Smooth muscle cell (in vitro differentiated cells): ENCODE data around the gene CMSS1. TPM values are rescaled to one million over a fixed set of nuclear protein-coding genes. Genes with fewer than 3 reads are reported as not detected.

ENCODE experiments used
- DNase-seq: peaks from one replicate; lab custom pipeline; 2025; ENCODE audit not compliant: unreplicated experiment; lab: John Stamatoyannopoulos, UW
- H2AFZ ChIP-seq: fragments of 200-600 bp; sonication (generic); 2 replicates; pipeline ENCODE4 v1.6.0; 2016; ENCODE audit warnings: antibody characterized with exemption, low read depth, mild to moderate bottlenecking
- H3F3A ChIP-seq: fragments of 200-600 bp; sonication (generic); 2 replicates; pipeline ENCODE4 v1.6.0; 2017; ENCODE audit warnings: antibody characterized with exemption, low read depth
- H3K27ac ChIP-seq: fragments of 200-600 bp; sonication (generic); 2 replicates; pipeline ENCODE4 v1.5.1; 2016; ENCODE audit warnings: low read depth, mild to moderate bottlenecking
- H3K27me3 ChIP-seq: fragments of 200-600 bp; sonication (generic); 2 replicates; pipeline ENCODE4 v1.6.1; 2016; ENCODE audit warnings: low read depth, mild to moderate bottlenecking
- H3K36me3 ChIP-seq: fragments of 200-600 bp; sonication (generic); 2 replicates; pipeline ENCODE4 v1.5.1; 2016; ENCODE audit warnings: low read depth
- H3K4me1 ChIP-seq: fragments of 200-600 bp; sonication (generic); 2 replicates; pipeline ENCODE4 v1.5.1; 2016; ENCODE audit warnings: low read depth
- H3K4me2 ChIP-seq: fragments of 200-600 bp; sonication (generic); 2 replicates; pipeline ENCODE4 v1.6.0; 2016; ENCODE audit warnings: mild to moderate bottlenecking
- H3K4me3 ChIP-seq: fragments of 200-600 bp; sonication (generic); 2 replicates; pipeline ENCODE4 v1.5.1; 2016; ENCODE audit warnings: mild to moderate bottlenecking
- H3K79me2 ChIP-seq: fragments of 200-600 bp; sonication (generic); 2 replicates; pipeline ENCODE4 v1.6.0; 2016; ENCODE audit warnings: low read depth, mild to moderate bottlenecking
- H3K9ac ChIP-seq: fragments of 200-600 bp; sonication (generic); 2 replicates; pipeline ENCODE4 v1.6.0; 2016; ENCODE audit warnings: low read depth
- H3K9me3 ChIP-seq: fragments of 200-600 bp; sonication (generic); replicated peaks from 2 replicates; pipeline ENCODE4 v1.5.1; 2016; ENCODE audit warnings: low read depth
- H4K20me1 ChIP-seq: fragments of 200-600 bp; sonication (generic); 2 replicates; pipeline ENCODE4 v1.6.0; 2016; ENCODE audit warnings: low read depth
- CTCF ChIP-seq: fragments of 200-600 bp; sonication (generic); IDR thresholded peaks from 2 replicates; pipeline ENCODE4 v1.5.1; 2017; ENCODE audit warnings: borderline replicate concordance, mild to moderate bottlenecking, antibody characterized with exemption; ENCODE audit not compliant: insufficient read depth, poor library complexity, severe bottlenecking
- WGBS: methylation state at CpG from one replicate; pipeline ENCODE4 v1.1.7; 2016; ENCODE audit warnings: low lambda C conversion rate; 5-methylcytosine and 5-hydroxymethylcytosine counted together
- polyA plus RNA-seq: library from polyadenylated mRNA; unstranded; fragments of >200 nt; fragmentation: Nextera tagmentation; extraction: Ambion mirVana; gene quantifications from 2 replicates; pipeline ENCODE4 v1.2.1, GENCODE V29; 2016
- total RNA-seq: library from RNA; depleted of rRNA; stranded (reverse); fragments of >200 nt; gene quantifications from 2 replicates; pipeline ENCODE4 v1.2.3, GENCODE V29; 2014

CMSS1 gene
- total and polyA plus RNA-seq, 2 experiments from 2014 or later: 19.2 to 24.1 TPM

- Histone ChIP-seq H3F3A (no peaks in the 10 kb centered on the region), H4K20me1 (no peaks in the 10 kb centered on the region), H3K27me3 (no peaks in the 10 kb centered on the region), H2AFZ (no peak overlapping the region), H3K9ac (no peak overlapping the region), H3K4me3 (no peak overlapping the region), H3K9me3 (no peaks in the 10 kb centered on the region), H3K4me1 (no peaks in the 10 kb centered on the region), H3K36me3 (no peaks in the 10 kb centered on the region), H3K4me2 (no peak overlapping the region), H3K79me2 (no peaks in the 10 kb centered on the region), H3K27ac (no peak overlapping the region)
- no peak for TF ChIP-seq CTCF
- 98% methylated on average over 26 of the region's 26 CpGs for WGBS
- DNase-seq: no peak
Measured at GRCh38 chr3:100225193-100225592, 407.5 kb downstream of the CMSS1 start.

GRCh38 chr3:100225883-100226282 is 408.2 kb downstream of the CMSS1 start:
- 73% methylated on average over 8 of the region's 8 CpGs for WGBS
- no peak overlapping the region for H3K4me2 ChIP-seq
- H3K27me3 ChIP-seq: no peaks in the 10 kb centered on the region
- no peaks in the 10 kb centered on the region for H3K79me2 ChIP-seq
- no peak for TF ChIP-seq CTCF
- no peaks in the 10 kb centered on the region for H3K36me3 ChIP-seq
- no peaks in the 10 kb centered on the region for H3F3A ChIP-seq
- H2AFZ ChIP-seq: peak overlapping the region; percentile 8
- H3K4me3 ChIP-seq: no peak overlapping the region
- no peak for DNase-seq
- H3K9me3 ChIP-seq: no peaks in the 10 kb centered on the region
- H3K4me1 ChIP-seq: no peaks in the 10 kb centered on the region
- H3K27ac ChIP-seq: peak overlapping the region; percentile 73
- no peak overlapping the region for H3K9ac ChIP-seq
- no peaks in the 10 kb centered on the region for H4K20me1 ChIP-seq

- no peaks in the 10 kb centered on the region for H3K79me2 ChIP-seq
Measured at GRCh38 chr3:100226712-100227429, 409.2 kb downstream of the CMSS1 start.

More at GRCh38 chr3:100226712-100227429, 409.2 kb downstream of the CMSS1 start:
- Histone ChIP-seq H3K9ac (no peak overlapping the region), H3K4me2 (peak overlapping the region; percentile 64), H2AFZ (peak overlapping the region; percentile 8), H4K20me1 (no peaks in the 10 kb centered on the region), H3K27ac (peak overlapping the region; percentile 73), H3K36me3 (no peaks in the 10 kb centered on the region), H3K9me3 (no peaks in the 10 kb centered on the region), H3K4me1 (no peaks in the 10 kb centered on the region), H3K27me3 (no peaks in the 10 kb centered on the region), H3K4me3 (no peak overlapping the region), H3F3A (no peaks in the 10 kb centered on the region)
- WGBS: 16% methylated on average over 6 of the region's 6 CpGs
- DNase-seq: no peak
- no peak for TF ChIP-seq CTCF
